Osteoblast (primary cell): ENCODE measurements around the gene SPACA7. TPM values are rescaled to one million over a fixed set of nuclear protein-coding genes. Genes with fewer than 3 reads are reported as not detected.

Source experiments
- DNase-seq: peaks from one replicate; pipeline ENCODE4 v3.0.0; 2011; ENCODE audit warnings: low spot score, mixed read lengths; ENCODE audit not compliant: insufficient read length; ENCODE audit errors: missing footprints
- H2AFZ ChIP-seq: 2 replicates; pipeline ENCODE4 v1.6.0; 2011; ENCODE audit warnings: mild to moderate bottlenecking, low read length
- H3K27ac ChIP-seq: 2 replicates; pipeline ENCODE4 v1.5.1; 2011; ENCODE audit warnings: mild to moderate bottlenecking, low read depth, low read length, moderate library complexity
- H3K27me3 ChIP-seq: 2 replicates; pipeline ENCODE4 v1.6.0; 2012; ENCODE audit warnings: mild to moderate bottlenecking, control low read depth, inconsistent platforms, low read length, moderate library complexity; ENCODE audit not compliant: insufficient read depth
- H3K36me3 ChIP-seq: 2 replicates; pipeline ENCODE4 v1.5.1; 2011; ENCODE audit warnings: mild to moderate bottlenecking, low read length, control low read depth, moderate library complexity; ENCODE audit not compliant: insufficient read depth
- H3K4me1 ChIP-seq: 2 replicates; pipeline ENCODE4 v1.5.1; 2011; ENCODE audit warnings: mild to moderate bottlenecking, low read length, control low read depth, moderate library complexity; ENCODE audit not compliant: insufficient read depth
- H3K4me2 ChIP-seq: 2 replicates; pipeline ENCODE4 v1.6.0; 2011; ENCODE audit warnings: mild to moderate bottlenecking, low read length; ENCODE audit not compliant: insufficient read depth
- H3K4me3 ChIP-seq: fragments of 200-600 bp; sonication (generic); 3 replicates; pipeline ENCODE4 v1.5.1; 2012; ENCODE audit warnings: mild to moderate bottlenecking, low read length, inconsistent platforms; ENCODE audit not compliant: insufficient read depth
- H3K79me2 ChIP-seq: 2 replicates; pipeline ENCODE4 v1.6.0; 2012; ENCODE audit warnings: mild to moderate bottlenecking, low read length, control low read depth, inconsistent platforms; ENCODE audit not compliant: insufficient read depth
- H3K9me3 ChIP-seq: 2 replicates; pipeline ENCODE4 v1.5.1; 2011; ENCODE audit warnings: low read depth, low read length, control low read depth
- H4K20me1 ChIP-seq: 2 replicates; pipeline ENCODE4 v1.6.0; 2012; ENCODE audit warnings: mild to moderate bottlenecking, low read length, control low read depth; ENCODE audit not compliant: insufficient read depth
- CTCF ChIP-seq: IDR thresholded peaks from 2 replicates; pipeline ENCODE4 v1.5.1; 2011; ENCODE audit warnings: mild to moderate bottlenecking, low read depth, low read length, moderate library complexity; ENCODE audit errors: extremely low read depth
- total RNA-seq: library from RNA; depleted of rRNA; stranded (reverse); fragments of >200 nt; gene quantifications from 2 replicates; pipeline ENCODE4 v1.2.3, GENCODE V29; 2012

SPACA7 gene
- total RNA-seq, 1 donor, result not detected

- H3K9me3 ChIP-seq, result peaks cover 2% of the 10 kb centered on the region
- no peak overlapping the region for H3K4me3 ChIP-seq
- H3K4me1 ChIP-seq, result no peaks in the 10 kb centered on the region
- H3K27me3 ChIP-seq, result no peaks in the 10 kb centered on the region
- no peaks in the 10 kb centered on the region for H4K20me1 ChIP-seq
- H3K27ac ChIP-seq, result no peak overlapping the region
- no peaks in the 10 kb centered on the region for H3K36me3 ChIP-seq
- TF ChIP-seq CTCF, result no peak
- no peaks in the 10 kb centered on the region for H3K79me2 ChIP-seq
- H3K4me2 ChIP-seq, result no peak overlapping the region
- DNase-seq, result no peak
- no peak overlapping the region for H2AFZ ChIP-seq
Observed at GRCh38 chr13:112434032-112434431, 57.9 kb downstream of the SPACA7 start.

GRCh38 chr13:112434937-112435523, 58.9 kb downstream of the SPACA7 start:
- H3K79me2 ChIP-seq, result no peaks in the 10 kb centered on the region
- H3K4me1 ChIP-seq, result no peaks in the 10 kb centered on the region
- H3K27me3 ChIP-seq, result no peaks in the 10 kb centered on the region
- H2AFZ ChIP-seq, result no peak overlapping the region
- no peak for DNase-seq
- no peak overlapping the region for H3K4me3 ChIP-seq
- H3K9me3 ChIP-seq, result peaks cover 2% of the 10 kb centered on the region
- H4K20me1 ChIP-seq, result no peaks in the 10 kb centered on the region
- no peak overlapping the region for H3K4me2 ChIP-seq
- no peak for TF ChIP-seq CTCF
- no peaks in the 10 kb centered on the region for H3K36me3 ChIP-seq
- no peak overlapping the region for H3K27ac ChIP-seq

- no peaks in the 10 kb centered on the region for H3K36me3 ChIP-seq
- DNase-seq, result peak; percentile 35
- no peak overlapping the region for H3K27ac ChIP-seq
- H3K79me2 ChIP-seq, result no peaks in the 10 kb centered on the region
- no peaks in the 10 kb centered on the region for H4K20me1 ChIP-seq
- no peaks in the 10 kb centered on the region for H3K4me1 ChIP-seq
- H3K9me3 ChIP-seq, result peaks cover 2% of the 10 kb centered on the region
- H2AFZ ChIP-seq, result no peak overlapping the region
- TF ChIP-seq CTCF, result no peak
- H3K27me3 ChIP-seq, result no peaks in the 10 kb centered on the region
- no peak overlapping the region for H3K4me3 ChIP-seq
- no peak overlapping the region for H3K4me2 ChIP-seq
Observed at GRCh38 chr13:112435973-112436372, 59.8 kb downstream of the SPACA7 start.

GRCh38 chr13:112438094-112438493, 61.9 kb downstream of the SPACA7 start:
- no peak for DNase-seq
- Histone ChIP-seq H3K9me3 (peaks cover 2% of the 10 kb centered on the region), H3K4me2 (no peak overlapping the region), H3K27ac (no peak overlapping the region), H4K20me1 (no peaks in the 10 kb centered on the region), H3K4me3 (no peak overlapping the region), H3K36me3 (no peaks in the 10 kb centered on the region), H2AFZ (no peak overlapping the region), H3K79me2 (no peaks in the 10 kb centered on the region), H3K4me1 (no peaks in the 10 kb centered on the region), H3K27me3 (peaks cover 2% of the 10 kb centered on the region)
- TF ChIP-seq CTCF, result no peak
